Coronary artery (tissue), 2 donors: ENCODE data around the gene CHAF1A.

Experiments
- DNase-seq: peaks from one replicate; pipeline ENCODE4 v3.0.0-alpha.2; 2017; ENCODE audit warnings: low spot score
- H3K27ac ChIP-seq, 2 donors: fragments of 200-600 bp; sonication (generic); one replicate each; pipeline ENCODE4 v1.5.1; 2016 to 2019
- H3K4me3 ChIP-seq: fragments of 200-600 bp; sonication (generic); 2 replicates; pipeline ENCODE4 v1.5.1; 2016; ENCODE audit warnings: mild to moderate bottlenecking, moderate library complexity
- CTCF ChIP-seq: fragments of 200-600 bp; sonication (generic); IDR thresholded peaks from one replicate; pipeline ENCODE4 v1.5.1; 2019; ENCODE audit warnings: antibody characterized with exemption

CHAF1A gene

GRCh38 chr19:4474514-4475022 lies 72.1 kb downstream of the CHAF1A start:
- peak overlapping the region; percentile 86 for H3K4me3 ChIP-seq
- no peak overlapping the region for H3K27ac ChIP-seq
- no peak for TF ChIP-seq CTCF
- no peak for DNase-seq

DNA sequence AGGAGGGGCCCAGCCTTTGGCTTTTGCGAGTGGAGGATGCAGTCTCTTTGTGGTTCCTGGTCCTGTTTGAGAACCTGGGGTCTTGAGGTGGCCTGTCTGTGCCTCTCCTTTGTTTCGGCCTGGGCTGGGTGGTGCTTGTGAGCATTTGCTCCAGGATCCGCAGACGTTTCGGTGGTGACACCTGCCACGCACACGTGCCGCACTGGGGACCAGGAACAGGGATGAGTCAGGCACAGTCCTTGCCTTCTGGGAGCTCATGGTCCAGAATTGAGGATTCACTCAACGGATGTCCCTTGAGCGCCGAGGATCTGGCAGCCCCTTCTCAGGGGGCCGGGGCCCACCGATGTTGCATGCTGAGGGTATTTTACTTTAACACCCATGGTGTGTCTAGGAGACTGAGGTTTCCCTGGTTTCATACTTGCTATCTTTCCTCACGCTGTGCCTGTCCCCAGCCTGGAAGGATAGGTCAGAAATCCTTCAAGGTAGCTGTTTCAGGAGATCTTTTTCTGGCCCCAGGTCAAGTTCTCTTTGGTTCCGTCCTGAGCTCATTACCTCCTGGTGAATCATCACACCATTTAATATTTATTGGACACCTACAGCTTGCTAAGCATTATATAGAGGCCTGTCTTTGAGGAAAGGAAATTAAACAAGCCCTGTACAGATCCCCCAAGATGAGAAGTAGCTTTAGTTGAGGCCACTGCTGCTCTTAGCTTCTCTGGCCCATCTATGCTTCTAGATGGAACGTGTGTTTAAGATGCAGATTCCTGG lies 74.8 kb downstream of the CHAF1A start:
- TF ChIP-seq CTCF, result no peak
- H3K27ac ChIP-seq, result no peak overlapping the region
- H3K4me3 ChIP-seq, result no peak overlapping the region
- DNase-seq, result no peak

DNA sequence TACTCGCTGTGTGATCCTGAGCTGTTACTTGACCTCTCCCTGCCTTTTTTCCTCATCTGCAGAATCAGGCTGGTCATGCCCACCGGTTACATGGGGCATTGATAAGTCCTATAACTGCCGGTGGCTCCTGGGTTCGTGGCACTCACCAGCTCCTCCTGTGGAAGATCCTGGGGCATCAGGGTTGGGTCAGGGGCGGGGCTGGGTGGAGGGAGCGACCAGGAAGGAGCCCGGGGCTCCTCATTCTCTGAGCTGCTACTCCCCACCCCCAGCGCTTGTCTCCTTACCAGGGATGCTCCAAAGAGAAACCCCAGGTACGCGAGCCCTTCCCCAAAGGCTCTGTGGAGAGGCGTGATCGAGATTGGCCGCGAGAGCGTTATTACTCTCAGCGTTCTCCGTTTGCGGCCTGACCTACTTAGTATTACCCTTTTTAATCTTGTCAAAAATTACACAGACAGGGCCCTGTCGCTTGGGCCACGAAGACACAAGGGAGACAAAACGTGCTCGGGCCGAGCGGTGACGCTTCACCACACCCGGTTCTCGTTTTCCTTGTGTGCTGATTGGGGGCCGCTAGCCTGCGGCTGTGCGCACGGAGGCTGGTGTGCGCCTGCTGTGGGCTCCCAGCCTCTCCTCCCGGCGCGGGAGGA lies 80.4 kb downstream of the CHAF1A start:
- no peak for TF ChIP-seq CTCF
- H3K27ac ChIP-seq, result no peak overlapping the region
- no peak overlapping the region for H3K4me3 ChIP-seq
- DNase-seq, result no peak

DNA sequence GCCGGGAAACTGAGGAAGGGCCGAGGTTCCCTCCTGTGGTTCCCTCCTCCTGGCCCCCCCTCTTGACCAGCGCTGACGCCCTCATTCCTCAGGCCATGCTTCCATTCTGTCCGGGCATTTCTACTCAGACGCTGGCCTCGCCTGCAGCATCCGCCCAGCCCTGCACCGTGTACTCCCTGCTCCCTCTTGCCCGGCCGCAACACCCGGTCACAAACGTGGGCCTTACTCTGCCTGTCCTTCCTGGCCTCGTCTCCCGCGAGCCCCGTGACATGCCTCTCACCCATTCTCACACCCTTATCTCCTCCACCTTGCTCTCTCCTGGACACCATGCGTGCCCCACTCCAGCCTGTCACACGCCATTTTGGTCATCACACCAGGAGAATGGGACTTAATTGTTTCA lies 80.9 kb downstream of the CHAF1A start:
- no peak overlapping the region for H3K27ac ChIP-seq

GRCh38 chr19:4487572-4487971 lies 85.1 kb downstream of the CHAF1A start:
- Histone ChIP-seq H3K4me3 (no peak overlapping the region), H3K27ac (no peak overlapping the region)
- DNase-seq, result no peak
- no peak for TF ChIP-seq CTCF

More for the DNA sequence above, 80.9 kb downstream of the CHAF1A start:
- TF ChIP-seq CTCF, result no peak
- no peak overlapping the region for H3K4me3 ChIP-seq
- DNase-seq, result no peak

- H3K27ac ChIP-seq, result no peak overlapping the region
- H3K4me3 ChIP-seq, result no peak overlapping the region
- no peak for DNase-seq
- TF ChIP-seq CTCF, result no peak
Measured at GRCh38 chr19:4488496-4488895, 86.1 kb downstream of the CHAF1A start.

DNA sequence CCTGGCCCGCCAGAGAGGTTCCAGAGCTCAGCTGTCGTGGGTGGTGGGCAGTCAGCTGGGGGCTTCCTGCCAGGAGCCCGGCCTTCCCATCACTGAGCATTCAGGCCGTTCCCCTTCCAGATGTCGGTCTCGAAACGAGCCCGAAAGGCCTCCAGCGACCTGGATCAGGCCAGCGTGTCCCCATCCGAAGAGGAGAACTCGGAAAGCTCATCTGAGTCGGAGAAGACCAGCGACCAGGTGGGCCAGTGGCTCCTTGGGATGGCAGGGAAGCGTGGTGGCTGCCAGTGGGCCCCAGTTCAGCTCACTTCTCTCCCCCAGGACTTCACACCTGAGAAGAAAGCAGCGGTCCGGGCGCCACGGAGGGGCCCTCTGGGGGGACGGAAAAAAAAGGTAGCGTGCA lies 89.0 kb downstream of the CHAF1A start:
- no peak for TF ChIP-seq CTCF
- no peak overlapping the region for H3K27ac ChIP-seq
- H3K4me3 ChIP-seq, result no peak overlapping the region
- no peak for DNase-seq
